ENCODE results near the gene EPN2. TPM values are rescaled to one million over a fixed set of nuclear protein-coding genes. Genes with fewer than 3 reads are reported as not detected.

The EPN2 gene
- total RNA-seq, 4 donors from 2014 or later: 18.9 to 31.8 (median 26.2) TPM

- H3K4me1 ChIP-seq: peaks cover 8 to 23% of the 10 kb centered on the region in 2 donors
- TF ChIP-seq, protein P1, sequence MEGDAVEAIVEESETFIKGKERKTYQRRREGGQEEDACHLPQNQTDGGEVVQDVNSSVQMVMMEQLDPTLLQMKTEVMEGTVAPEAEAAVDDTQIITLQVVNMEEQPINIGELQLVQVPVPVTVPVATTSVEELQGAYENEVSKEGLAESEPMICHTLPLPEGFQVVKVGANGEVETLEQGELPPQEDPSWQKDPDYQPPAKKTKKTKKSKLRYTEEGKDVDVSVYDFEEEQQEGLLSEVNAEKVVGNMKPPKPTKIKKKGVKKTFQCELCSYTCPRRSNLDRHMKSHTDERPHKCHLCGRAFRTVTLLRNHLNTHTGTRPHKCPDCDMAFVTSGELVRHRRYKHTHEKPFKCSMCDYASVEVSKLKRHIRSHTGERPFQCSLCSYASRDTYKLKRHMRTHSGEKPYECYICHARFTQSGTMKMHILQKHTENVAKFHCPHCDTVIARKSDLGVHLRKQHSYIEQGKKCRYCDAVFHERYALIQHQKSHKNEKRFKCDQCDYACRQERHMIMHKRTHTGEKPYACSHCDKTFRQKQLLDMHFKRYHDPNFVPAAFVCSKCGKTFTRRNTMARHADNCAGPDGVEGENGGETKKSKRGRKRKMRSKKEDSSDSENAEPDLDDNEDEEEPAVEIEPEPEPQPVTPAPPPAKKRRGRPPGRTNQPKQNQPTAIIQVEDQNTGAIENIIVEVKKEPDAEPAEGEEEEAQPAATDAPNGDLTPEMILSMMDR (IDR thresholded peaks at IDR 0.05 in 4 of 5, conservative IDR thresholded peaks at IDR 0.05 in 1 of 5): no peak
- ATAC-seq: no peak
- H3K27ac ChIP-seq: peak overlapping the region in 3 of 4 donors; percentile 38 to 62 (median 55)
- no peaks in the 10 kb centered on the region for H3K9me3 ChIP-seq
- peaks cover 0 to 24% of the 10 kb centered on the region in 2 donors for H3K36me3 ChIP-seq
- H3K4me3 ChIP-seq: no peak overlapping the region
- intact Hi-C loops (cut with DNase I; ENCODE audit: low total_unique reads) (no loop called here), in situ Hi-C loops (cut with MboI; ENCODE audit: low sequenced_read_pairs in 4 of 4) (no loop called here)
- no peaks in the 10 kb centered on the region for H3K27me3 ChIP-seq
- no peak for DNase-seq
These were observed 73.8 kb downstream of the EPN2 start for GRCh38 chr17:19311016-19311415.

DNA sequence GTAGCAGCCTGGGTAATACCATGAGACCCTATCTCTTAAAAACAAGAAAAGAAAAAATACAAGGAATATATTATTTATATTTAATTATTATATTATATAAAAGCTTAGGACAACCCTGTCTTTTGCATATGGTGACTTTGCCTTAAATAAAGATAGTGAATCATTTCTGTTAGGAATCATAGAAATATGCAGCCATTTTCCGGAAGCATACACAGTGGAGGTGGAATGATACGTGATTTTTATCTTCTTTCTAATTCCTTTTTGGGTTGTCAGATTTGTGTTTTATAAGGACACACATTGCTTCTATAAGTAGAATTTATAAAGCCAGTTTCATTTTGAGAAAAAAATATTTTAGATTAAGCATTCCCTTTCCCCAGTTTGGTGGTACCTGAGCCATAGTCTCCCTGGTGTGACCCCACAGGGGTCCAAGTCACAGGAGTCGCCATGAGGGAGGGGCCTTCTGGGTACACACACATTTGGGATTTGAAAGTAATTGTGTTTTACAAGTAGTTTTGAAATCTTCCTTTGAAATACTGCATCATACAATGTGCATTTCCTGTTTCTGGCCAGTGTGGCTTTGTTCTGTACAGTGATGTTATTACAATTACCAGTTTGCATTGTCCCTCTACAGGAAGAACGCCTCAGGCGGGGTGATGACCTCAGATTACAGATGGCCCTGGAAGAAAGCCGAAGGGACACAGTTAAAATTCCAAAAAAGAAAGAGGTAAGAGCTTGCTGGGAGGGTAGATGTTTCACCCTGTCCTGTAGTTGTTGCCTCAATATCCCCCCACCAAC, 74.5 kb downstream of the EPN2 start:
- H3K27ac ChIP-seq: peak overlapping the region; percentile 35 to 66 (median 60)
- TF ChIP-seq, protein P1 (IDR thresholded peaks at IDR 0.05 in 4 of 5, conservative IDR thresholded peaks at IDR 0.05 in 1 of 5): no peak
- TF ChIP-seq POLR2A (IDR thresholded peaks at IDR 0.05): no peak
- intact Hi-C loops (cut with DNase I; ENCODE audit: low total_unique reads): no loop called here
- H3K36me3 ChIP-seq: peaks cover 0 to 24% of the 10 kb centered on the region in 2 donors
- DNase-seq (no peak), ATAC-seq (peak; percentile 50 to 60)
- H3K9me3 ChIP-seq: no peaks in the 10 kb centered on the region
- peaks cover 8 to 20% of the 10 kb centered on the region in 2 donors for H3K4me1 ChIP-seq
- in situ Hi-C loops (cut with MboI; ENCODE audit: low sequenced_read_pairs in 4 of 4): no loop called here
- no peaks in the 10 kb centered on the region for H3K27me3 ChIP-seq
- H3K4me3 ChIP-seq: no peak overlapping the region

DNA sequence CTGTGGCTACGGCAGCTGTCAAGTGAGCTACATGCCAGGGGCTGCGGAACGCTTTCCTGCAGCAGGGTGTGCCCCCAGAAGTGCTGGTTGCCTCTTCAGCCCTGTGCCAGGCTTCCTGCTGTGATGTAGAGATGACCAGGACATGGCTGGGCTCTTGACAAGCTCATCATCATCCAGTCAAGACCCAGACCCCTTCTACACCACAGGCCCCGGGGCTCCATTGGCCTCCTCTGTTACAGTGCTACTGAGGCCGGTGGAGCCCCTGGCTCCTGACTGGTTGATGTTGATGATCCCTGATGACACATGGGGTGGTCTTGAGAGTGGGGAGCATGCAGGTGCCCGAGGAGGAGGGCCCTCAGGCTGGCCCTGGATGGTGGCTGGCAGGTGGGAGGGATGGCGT, 75.2 kb downstream of the EPN2 start:
- in situ Hi-C loops (cut with MboI; ENCODE audit: low sequenced_read_pairs in 4 of 4): no loop called here
- DNase-seq (no peak), ATAC-seq (no peak)
- Histone ChIP-seq H3K27me3 (no peaks in the 10 kb centered on the region), H3K4me1 (peaks cover 14 to 28% of the 10 kb centered on the region in 2 donors), H3K36me3 (peaks cover 0 to 24% of the 10 kb centered on the region in 2 donors), H3K27ac (peak overlapping the region; percentile 50 to 66 (median 60)), H3K4me3 (no peak overlapping the region), H3K9me3 (no peaks in the 10 kb centered on the region)
- no peak for TF ChIP-seq POLR2A (IDR thresholded peaks at IDR 0.05)
- TF ChIP-seq, protein P1 (IDR thresholded peaks at IDR 0.05 in 4 of 5, conservative IDR thresholded peaks at IDR 0.05 in 1 of 5): no peak
- intact Hi-C loops (cut with DNase I; ENCODE audit: low total_unique reads): no loop called here

GRCh38 chr17:19313066-19313745, 76.0 kb downstream of the EPN2 start:
- H3K27ac ChIP-seq: peak overlapping the region; percentile 50 to 66 (median 60)
- no peak overlapping the region for H3K4me3 ChIP-seq
- intact Hi-C loops (cut with DNase I; ENCODE audit: low total_unique reads) (no loop called here), in situ Hi-C loops (cut with MboI; ENCODE audit: low sequenced_read_pairs in 4 of 4) (no loop called here)
- DNase-seq (no peak), ATAC-seq (no peak)
- peaks cover 17 to 29% of the 10 kb centered on the region in 2 donors for H3K4me1 ChIP-seq
- TF ChIP-seq POLR2A (IDR thresholded peaks at IDR 0.05): no peak
- TF ChIP-seq, protein P1 (IDR thresholded peaks at IDR 0.05 in 4 of 5, conservative IDR thresholded peaks at IDR 0.05 in 1 of 5): no peak
- peaks cover 0 to 24% of the 10 kb centered on the region in 2 donors for H3K36me3 ChIP-seq
- no peaks in the 10 kb centered on the region for H3K27me3 ChIP-seq
- H3K9me3 ChIP-seq: no peaks in the 10 kb centered on the region
